ES-I3 (cell line): Measurements from ENCODE around the gene GLP1R.

ENCODE experiments used
- H3K36me3 ChIP-seq: 2 replicates; pipeline ENCODE4 v1.6.1; 2013; ENCODE audit warnings: mild to moderate bottlenecking, low read length, control low read depth, moderate library complexity; ENCODE audit not compliant: insufficient read depth
- H3K4me1 ChIP-seq: 2 replicates; pipeline ENCODE4 v1.6.1; 2013; ENCODE audit warnings: mild to moderate bottlenecking, control low read depth, low read length; ENCODE audit not compliant: insufficient read depth
- H3K9ac ChIP-seq: 2 replicates; pipeline ENCODE4 v1.6.1; 2013; ENCODE audit warnings: low read depth, mild to moderate bottlenecking, low read length, moderate library complexity
- H3K9me3 ChIP-seq: 2 replicates; pipeline ENCODE4 v1.6.1; 2013; ENCODE audit warnings: mild to moderate bottlenecking, low read length, moderate library complexity; ENCODE audit not compliant: control insufficient read depth, insufficient read depth

The GLP1R gene

GRCh38 chr6:39029156-39030011 lies 19.2 kb upstream of the GLP1R start:
- H3K4me1 ChIP-seq: no peaks in the 10 kb centered on the region
- H3K9ac ChIP-seq: no peak overlapping the region
- H3K36me3 ChIP-seq: no peaks in the 10 kb centered on the region
- H3K9me3 ChIP-seq: no peaks in the 10 kb centered on the region

- Histone ChIP-seq H3K4me1 (peaks cover 11% of the 10 kb centered on the region; the same call in 1 of the 2 replicates), H3K36me3 (no peaks in the 10 kb centered on the region), H3K9ac (no peak overlapping the region), H3K9me3 (no peaks in the 10 kb centered on the region)
Observed at GRCh38 chr6:39035681-39036080, 12.9 kb upstream of the GLP1R start.

- Histone ChIP-seq H3K36me3 (no peaks in the 10 kb centered on the region), H3K9ac (no peak overlapping the region)
Observed at GRCh38 chr6:39037082-39037508, 11.5 kb upstream of the GLP1R start.

DNA sequence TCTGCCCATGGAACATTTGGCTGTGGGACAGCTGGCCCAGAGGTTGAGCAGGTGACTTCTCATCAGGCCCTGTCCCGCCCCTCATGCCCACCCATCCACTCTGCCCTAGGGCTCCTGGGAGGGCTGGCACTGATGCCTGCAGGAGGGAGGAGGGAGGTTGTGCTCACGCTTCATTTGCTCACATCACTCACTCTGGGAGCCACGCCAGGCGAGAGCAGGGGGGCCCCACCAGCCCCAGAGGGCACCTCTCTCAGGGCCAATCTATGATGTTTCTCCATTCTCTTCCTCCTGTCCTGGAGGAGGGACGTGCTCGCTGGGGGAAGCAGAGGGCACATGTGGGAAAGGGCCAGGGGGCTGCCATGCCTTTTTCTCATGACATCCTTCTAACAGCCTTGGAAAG lies 10.9 kb upstream of the GLP1R start:
- H3K36me3 ChIP-seq: no peaks in the 10 kb centered on the region
- H3K9me3 ChIP-seq: no peaks in the 10 kb centered on the region
- H3K9ac ChIP-seq: no peak overlapping the region
- peaks cover 11% of the 10 kb centered on the region; the same call in 1 of the 2 replicates for H3K4me1 ChIP-seq

More at GRCh38 chr6:39037082-39037508, 11.5 kb upstream of the GLP1R start:
- no peaks in the 10 kb centered on the region for H3K9me3 ChIP-seq
- peaks cover 11% of the 10 kb centered on the region; the same call in 1 of the 2 replicates for H3K4me1 ChIP-seq

DNA sequence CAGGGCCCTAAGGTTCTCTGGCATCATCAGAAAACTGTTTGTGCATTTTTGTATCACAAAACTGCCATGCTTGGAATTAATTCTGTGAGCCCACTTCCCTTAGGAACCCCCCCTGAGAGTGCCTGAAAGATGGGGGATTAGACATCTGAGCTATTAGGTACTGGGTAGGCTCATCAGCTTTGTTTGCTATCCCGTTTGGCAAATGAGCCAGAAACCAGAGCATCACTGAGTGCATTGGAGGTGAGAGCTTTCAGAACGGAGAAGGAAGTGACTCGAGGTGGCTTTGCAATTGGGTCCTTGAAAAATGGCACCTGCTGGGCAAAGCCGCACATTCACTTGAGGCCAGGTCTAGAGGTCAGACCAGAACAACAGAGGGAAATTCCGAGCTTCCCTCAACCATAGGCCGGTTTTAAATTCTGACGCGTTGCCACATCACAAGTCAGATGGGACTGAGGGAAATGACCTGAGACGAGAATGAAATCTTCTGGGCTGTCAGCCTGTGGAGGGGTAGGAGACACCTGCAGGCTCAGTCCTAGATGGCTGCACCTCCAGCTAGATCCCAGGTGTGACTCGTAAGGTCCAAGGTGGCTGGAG lies 8.4 kb upstream of the GLP1R start:
- Histone ChIP-seq H3K9me3 (no peaks in the 10 kb centered on the region), H3K36me3 (no peaks in the 10 kb centered on the region), H3K9ac (no peak overlapping the region), H3K4me1 (peaks cover 11% of the 10 kb centered on the region; the same call in 1 of the 2 replicates)

GRCh38 chr6:39041072-39041471 lies 7.5 kb upstream of the GLP1R start:
- no peaks in the 10 kb centered on the region for H3K9me3 ChIP-seq
- H3K4me1 ChIP-seq: peaks cover 11% of the 10 kb centered on the region; the same call in 1 of the 2 replicates

DNA sequence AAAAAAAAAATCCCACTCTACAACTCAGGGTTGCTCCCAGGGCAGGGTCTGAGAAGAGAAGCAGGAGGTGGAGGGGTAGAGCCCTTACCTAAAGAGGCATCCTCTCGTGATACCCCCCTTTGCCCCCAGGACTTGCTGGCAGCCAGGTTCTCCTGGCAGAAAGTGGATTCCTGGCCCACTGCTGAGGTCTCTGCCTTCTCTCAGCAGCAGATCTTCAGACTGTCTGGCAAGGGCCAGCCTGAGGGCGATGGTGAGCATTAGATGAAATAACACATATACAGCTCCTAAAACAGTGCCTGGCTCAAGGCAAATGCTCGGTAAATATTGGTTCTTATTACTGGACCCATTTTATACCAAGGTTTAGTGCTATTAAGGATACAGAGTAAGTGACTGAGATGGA lies 4.8 kb upstream of the GLP1R start:
- no peaks in the 10 kb centered on the region for H3K36me3 ChIP-seq
- H3K9ac ChIP-seq: no peak overlapping the region
- no peaks in the 10 kb centered on the region for H3K9me3 ChIP-seq
- H3K4me1 ChIP-seq: no peaks in the 10 kb centered on the region

More at GRCh38 chr6:39041072-39041471, 7.5 kb upstream of the GLP1R start:
- Histone ChIP-seq H3K9ac (no peak overlapping the region), H3K36me3 (no peaks in the 10 kb centered on the region)

DNA sequence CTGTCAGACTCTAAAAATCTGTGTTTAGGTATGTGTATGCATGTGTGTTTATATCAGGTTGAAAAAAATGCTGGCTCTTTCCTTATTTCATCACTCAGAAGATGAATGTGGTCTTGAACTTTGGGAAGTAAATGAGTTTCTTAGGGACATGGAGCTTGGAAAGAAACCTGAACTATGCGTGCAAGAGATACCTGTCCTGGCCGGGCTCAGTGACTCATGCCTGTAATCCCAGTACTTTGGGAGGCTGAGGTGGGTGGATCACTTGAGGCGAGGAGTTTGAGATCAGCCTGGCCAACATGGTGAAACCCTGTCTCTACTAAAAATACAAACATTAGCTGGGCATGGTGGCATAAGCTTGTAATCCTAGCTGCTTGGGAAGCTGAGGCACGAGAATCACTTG lies 4.4 kb upstream of the GLP1R start:
- H3K9ac ChIP-seq: no peak overlapping the region
- no peaks in the 10 kb centered on the region for H3K36me3 ChIP-seq
- H3K9me3 ChIP-seq: no peaks in the 10 kb centered on the region
- no peaks in the 10 kb centered on the region for H3K4me1 ChIP-seq

GRCh38 chr6:39047434-39048327 lies 900 bp upstream of the GLP1R start:
- Histone ChIP-seq H3K9ac (peak overlapping the region; percentile 63), H3K36me3 (no peaks in the 10 kb centered on the region), H3K9me3 (no peaks in the 10 kb centered on the region), H3K4me1 (no peaks in the 10 kb centered on the region)

- H3K36me3 ChIP-seq: no peaks in the 10 kb centered on the region
- peaks cover 4% of the 10 kb centered on the region; the same call in 1 of the 2 replicates for H3K4me1 ChIP-seq
- no peak overlapping the region; the same call in 1 of the 2 replicates for H3K9ac ChIP-seq
- H3K9me3 ChIP-seq: no peaks in the 10 kb centered on the region
Observed at GRCh38 chr6:39049575-39050283, 1.1 kb downstream of the GLP1R start.

- Histone ChIP-seq H3K4me1 (peaks cover 5% of the 10 kb centered on the region; the same call in 1 of the 2 replicates), H3K9ac (no peak overlapping the region), H3K36me3 (no peaks in the 10 kb centered on the region), H3K9me3 (no peaks in the 10 kb centered on the region)
Observed at GRCh38 chr6:39050453-39051112, 2.0 kb downstream of the GLP1R start.

GRCh38 chr6:39051399-39052122 lies 3.0 kb downstream of the GLP1R start:
- H3K9ac ChIP-seq: no peak overlapping the region
- no peaks in the 10 kb centered on the region for H3K36me3 ChIP-seq
- no peaks in the 10 kb centered on the region for H3K9me3 ChIP-seq
- H3K4me1 ChIP-seq: peaks cover 5% of the 10 kb centered on the region; the same call in 1 of the 2 replicates
